Hypothalamus (tissue), 51 donors: ENCODE results near the gene NUMA1.

Source experiments
- DNase-seq, 51 donors: peaks; one replicate each; lab custom pipeline; 2025; lab: John Stamatoyannopoulos, UW

The NUMA1 gene

DNA sequence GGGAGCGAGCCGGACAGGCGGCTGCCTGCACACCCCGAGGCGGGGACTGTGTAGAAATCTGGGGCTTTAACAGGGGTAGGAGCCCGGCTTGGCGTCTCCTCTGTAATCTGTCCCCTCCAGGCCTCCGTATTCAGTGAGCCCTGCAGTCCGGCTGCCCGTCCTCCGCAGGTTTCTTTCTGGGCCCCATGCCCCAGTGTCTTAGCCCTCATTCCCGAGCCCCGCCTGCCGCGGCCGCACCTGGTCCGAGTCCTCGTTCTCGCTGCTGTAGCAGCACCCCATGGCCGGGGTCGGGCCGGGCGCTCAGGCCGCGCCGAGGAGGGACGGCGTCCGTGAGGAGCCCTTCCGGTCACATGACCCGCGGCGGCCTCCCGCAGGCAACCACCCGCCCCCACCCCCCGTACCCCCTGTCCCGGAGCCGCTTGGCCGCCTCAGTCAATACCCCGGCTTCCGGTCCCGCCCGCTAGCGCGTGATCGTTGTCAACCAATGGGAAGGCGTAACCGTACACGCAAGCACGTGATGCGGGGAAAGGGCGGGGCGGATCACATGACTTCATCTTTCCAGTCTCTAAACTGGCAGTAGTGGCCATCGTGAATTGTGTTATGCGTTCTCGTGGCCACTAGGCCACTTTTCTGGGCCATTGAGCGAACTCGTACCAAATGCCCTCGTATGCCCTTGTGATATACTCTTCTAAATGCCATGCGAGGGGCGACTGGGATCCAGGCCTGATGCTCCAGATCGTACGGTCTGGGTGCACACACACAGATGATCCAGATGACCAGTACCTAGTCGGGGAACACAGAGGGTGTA lies 22.8 kb upstream of the NUMA1 start, which contains the start of gene LAMTOR1:
TSS of gene LAMTOR1 (minus strand) at position 352 of the 808 bp plus-strand sequence. CDS start at position 279, 73 bp downstream.
- peak; percentile 91 to 99 (median 98) for DNase-seq

DNA sequence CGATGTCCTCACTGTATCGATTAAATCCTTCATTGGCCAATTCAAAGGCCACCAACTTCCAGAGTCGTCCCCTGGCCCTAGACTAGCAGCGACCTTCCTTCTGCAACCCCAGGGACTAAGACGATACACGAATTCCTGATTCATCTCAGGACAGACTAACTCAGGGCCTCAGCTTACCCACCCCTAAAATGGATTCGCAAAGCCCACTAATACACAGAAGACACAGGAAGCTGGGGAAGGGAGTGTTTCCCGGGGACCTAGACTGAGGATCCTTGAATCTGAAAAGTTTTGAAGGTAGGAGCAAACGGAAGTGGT lies 22.2 kb upstream of the NUMA1 start:
- no peak for DNase-seq

DNA sequence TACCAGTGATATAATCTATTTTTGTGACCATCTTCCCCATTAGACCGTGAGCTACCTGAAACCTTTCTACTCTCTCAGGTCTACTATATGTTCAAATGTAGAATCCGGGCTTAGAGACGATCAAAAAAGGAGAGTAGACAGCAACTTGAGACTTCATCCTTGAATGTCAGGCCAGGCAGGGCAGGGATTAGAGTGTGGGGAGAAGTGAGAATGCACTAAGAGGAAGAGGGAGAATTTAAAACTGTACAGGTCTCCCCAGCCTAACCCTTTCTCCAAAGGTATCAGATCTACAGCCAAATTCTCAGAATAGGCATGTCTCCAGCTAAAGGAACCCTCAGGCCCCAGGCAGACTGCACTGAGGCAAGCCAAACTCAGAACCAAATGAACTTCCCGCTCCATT lies 21.8 kb upstream of the NUMA1 start:
- no peak for DNase-seq

DNA sequence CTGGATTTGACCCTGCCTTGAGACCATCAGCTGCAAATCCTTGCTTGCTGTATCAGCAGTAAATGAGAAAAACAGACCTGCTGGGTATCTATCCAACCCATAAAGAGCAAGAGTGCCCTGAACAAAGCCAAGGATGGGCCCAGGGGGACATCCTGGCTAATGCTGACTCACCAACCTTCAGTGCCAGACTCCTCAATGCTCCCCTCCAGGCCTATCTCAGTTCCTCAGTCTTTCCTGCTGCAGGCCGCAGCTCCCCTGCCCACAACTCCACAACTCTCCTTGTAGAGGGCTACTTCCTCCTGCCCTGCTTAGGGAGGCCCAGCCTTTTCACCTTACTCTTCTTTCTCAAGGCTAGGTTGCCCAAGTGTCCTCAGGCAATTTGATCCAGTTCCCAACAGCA lies 20.1 kb upstream of the NUMA1 start:
- DNase-seq: peak in 1 of 51 donors; percentile 5

DNA sequence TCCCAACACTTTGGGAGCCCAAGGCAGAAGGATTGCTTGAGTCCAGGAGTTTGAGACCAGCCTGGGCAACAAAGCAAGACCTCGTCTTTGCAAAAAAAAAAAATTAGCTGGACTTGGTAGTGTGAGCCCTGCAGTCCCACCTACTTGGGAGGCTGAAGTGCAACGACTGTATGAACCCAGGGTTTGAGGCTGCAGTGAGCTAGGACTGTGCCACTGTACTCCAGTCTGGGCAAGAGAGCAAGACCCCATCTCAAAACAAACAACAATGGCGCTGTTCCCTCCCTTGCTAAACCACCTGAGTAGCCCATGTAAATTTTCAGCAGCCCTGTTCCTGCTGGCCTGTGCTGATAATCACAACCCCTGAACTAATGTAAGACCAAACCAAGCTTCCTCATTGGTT lies 19.7 kb upstream of the NUMA1 start:
- DNase-seq: no peak

DNA sequence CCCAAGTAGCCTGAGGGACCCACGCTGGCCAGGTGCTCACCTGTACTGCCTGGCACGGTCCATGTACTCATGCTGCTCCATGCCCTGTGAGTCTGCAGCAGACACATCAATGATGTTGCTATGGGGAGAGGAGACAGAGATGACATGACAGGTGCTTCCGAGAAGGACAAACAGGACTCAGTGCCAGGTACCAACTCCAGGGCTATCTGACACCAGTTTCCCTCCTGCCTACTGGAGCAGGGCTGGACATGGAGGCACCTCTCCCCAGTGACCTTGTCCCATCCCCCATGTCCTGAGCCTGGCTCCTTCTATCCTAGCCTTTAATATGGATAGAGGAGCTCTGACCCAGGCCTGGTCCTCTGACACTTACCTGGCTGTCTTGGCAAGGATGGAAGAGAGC lies 18.4 kb upstream of the NUMA1 start:
- no peak for DNase-seq

DNA sequence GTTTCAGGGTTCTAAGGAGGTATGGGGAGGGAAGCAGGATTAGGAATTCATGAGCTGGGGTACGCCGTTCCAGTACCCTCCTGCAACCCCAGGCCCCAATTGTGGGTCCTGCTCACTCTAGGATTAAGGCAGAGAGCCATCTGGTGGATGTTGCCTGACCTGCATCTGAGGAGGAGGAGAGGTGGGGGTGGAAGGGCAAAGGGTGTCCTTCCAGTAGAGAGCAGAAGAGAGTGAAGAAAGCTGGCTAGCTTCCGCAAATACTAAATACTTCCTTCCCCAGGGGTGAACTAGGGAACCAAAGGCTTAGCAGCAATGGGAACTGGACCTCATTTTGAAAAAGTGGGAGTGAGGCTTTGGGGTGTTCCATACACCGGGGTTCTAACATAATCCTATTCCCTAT lies 10.9 kb upstream of the NUMA1 start:
- peak in 44 of 51 donors; percentile 2 to 78 (median 54) for DNase-seq

DNA sequence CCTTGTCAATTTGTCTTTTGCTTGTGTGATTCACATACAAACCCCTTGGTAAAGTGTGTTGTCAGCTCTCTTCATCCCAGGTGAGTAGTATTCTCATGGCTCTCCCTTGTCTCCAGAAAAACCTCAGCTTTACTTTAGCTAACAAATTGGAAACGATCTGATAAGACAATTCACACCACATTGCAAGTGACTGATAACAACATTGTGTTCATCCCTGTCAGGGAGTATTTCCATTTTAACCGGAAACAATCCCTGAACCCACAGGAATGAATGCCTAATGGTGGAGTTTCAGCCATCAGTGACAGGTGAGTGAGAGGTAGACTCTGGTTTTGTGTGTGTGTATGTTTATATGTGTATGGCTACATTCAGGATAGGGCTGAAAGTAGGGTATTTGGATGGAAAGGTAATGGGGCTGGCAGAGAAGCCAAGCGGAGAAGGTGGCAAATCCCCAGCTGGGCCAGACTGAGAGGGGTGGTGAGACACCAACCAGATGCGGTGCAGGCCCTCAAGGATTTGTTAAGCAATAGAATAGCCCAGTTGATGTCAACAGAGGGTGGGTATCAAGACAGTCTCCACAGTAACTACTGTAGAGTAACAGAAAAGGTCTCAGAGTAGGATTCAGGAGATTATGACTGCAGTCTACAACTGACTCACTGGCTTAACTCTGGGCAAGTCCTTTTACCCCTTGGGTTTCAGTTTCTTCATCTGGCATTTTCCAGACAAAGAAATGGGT lies 7.9 kb upstream of the NUMA1 start:
- no peak for DNase-seq

DNA sequence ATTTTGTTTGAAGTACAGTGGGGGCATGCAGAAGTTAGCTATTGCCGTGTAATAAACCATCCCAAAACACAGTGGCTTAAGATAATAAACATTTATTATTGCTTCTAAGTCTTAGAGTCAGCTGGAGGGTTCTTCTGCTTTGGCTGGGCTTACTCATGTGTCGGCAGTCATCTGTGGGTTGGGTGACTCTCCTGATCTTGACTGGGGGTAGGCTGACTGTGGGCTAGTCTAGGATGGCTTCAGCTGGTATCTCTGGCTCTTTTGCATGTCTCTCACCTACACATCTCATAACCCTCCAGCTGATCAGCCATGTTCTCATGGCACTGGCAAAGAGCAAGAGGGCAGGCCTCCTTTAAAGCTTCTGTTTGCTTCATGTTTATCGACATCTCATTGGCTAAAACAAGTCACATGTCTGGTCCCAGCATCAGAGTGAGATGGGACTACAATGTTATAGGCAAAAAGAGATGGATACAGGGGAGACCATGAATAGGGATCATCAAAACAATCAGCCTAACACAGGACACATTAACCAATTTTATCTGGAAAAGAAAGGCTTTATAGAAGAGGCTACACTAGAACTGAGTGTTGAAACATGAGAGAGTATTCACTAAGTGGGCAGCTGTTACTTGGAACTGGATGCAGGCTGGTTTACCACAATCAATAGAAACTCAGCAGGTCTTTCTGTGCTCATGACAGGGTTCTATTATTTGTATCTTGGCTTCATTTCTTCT lies 5.4 kb upstream of the NUMA1 start:
- peak in 17 of 51 donors; percentile 10 to 89 (median 33) for DNase-seq

DNA sequence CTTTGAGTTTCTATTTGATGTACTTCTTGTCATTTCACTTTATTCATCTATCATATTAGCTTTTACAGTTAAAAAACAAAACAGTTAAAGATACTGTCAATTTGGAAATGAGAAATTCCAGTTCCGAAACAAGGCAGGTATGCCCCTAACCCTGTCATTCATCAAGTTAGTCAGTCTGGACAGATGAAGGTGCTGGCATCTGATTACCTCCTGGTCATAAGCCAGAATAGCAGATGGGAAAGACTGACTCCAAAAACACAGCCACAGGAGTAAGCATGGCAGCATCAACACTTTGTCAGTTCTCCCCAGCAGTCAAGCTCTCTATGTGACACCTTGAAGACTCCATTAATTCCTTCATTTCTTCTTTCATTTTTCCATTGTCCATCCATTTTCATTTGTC lies 4.6 kb upstream of the NUMA1 start:
- no peak for DNase-seq

DNA sequence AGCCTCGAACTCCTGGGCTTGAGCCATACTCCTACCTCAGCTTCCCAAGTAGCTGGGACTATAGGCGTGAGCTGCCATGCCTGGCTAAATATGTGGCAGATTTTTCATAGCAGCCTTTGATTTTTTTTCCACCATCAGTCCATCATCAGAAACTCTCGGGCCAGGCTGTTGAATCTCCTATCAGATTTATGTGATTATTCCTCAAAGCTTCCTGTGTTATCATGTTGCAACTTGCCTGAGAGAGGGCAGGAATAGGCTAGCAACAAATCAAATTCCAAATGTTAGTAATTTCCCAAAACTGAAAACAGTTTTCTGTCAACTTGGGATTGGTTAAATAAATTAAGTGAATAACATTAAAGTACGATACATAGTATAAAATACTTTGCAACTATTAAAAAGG lies 3.7 kb upstream of the NUMA1 start:
- no peak for DNase-seq

DNA sequence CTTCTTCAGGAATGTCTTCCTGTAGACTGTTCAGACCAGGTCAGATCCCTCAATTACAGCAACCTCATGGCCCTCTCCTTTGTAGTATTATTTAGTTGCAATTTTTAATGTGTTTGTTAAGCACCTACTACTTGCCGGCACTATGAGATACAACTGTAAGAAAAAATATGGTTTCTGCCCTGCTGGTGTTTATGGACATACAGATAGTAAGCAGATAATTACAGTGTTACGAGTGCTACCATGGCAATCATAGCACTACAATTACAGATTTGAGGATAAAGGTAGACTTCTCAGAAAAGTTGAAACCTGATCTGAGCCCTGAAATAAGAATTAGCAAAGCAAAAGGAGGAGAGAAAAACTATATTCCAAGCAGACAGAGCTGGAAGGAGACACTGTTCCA lies 3.1 kb upstream of the NUMA1 start:
- DNase-seq: no peak

DNA sequence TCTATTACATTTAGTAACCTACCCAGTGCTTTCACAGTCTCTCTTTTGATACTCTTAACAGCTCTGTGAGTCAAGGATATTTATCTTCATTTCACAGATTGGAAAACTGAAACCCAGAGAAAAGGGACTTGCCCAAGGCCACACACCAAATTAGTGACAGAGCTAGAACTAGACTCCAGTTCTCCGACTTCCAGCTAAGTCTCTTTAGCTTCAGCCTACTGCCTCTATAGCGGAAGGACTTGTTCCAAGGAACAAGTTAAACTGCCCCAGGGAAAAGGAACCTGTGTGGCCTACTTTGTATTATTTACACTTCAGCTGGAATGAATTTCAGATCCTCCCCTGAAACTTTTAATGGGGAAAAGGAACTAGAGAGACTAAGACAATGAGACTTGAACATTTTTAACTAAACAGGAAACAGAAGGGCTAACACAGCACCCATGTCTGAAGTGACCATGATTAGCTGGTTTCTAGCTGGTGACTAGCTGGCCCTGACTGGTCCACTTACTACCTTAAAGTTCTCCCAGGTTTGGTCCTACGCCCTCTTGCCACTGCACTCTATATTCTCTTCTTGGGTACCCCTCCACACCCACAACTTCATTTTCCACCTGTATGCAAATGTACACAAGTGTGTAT lies 1.6 kb upstream of the NUMA1 start:
- DNase-seq: no peak

DNA sequence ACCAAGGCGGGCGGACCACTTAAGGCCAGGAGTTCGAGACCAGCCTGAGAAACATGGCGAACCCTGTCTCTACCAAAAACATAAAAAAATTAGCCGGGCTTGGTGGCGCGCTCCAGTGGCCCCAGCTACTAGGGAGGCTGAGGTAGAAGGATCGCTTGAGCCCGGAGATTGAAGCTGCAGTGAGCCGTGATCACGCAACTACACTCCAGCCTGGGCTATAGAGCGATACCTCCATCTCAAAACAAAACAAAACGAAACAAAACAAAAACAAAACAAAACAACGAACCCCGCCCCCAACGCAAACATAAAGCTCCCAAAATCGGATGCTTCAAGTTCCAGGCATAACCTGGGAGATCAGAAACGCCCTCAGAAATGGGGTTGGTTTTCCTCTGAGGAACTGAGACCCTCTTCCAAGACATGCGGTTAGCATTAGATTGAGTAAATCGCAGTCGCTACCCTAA lies 872 bp upstream of the NUMA1 start:
- no peak for DNase-seq

DNA sequence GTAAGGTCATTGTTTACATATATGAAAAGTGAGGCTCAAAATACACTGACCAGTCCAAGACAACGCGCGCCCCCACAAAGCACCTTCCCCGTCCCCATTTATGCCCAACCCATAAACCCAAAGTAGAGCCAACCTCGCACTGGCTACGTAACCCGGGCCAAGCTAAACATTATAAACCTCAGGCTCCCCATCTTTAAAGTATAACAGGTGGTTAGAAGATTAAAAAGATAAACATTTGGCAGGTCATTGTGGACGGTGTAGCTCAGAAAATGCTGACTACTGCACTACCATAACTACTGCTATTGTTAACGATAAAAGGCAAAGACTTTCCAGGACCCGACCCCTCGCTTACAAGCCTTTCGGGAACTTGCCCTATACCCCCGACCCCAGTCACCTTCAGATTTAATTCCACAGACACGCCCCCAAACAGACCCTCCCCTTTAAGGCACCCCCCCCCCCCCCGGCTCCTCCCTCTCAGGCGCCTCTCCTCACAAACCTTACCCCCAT lies 470 bp downstream of the NUMA1 start:
- peak in 1 of 51 donors; percentile 59 for DNase-seq

DNA sequence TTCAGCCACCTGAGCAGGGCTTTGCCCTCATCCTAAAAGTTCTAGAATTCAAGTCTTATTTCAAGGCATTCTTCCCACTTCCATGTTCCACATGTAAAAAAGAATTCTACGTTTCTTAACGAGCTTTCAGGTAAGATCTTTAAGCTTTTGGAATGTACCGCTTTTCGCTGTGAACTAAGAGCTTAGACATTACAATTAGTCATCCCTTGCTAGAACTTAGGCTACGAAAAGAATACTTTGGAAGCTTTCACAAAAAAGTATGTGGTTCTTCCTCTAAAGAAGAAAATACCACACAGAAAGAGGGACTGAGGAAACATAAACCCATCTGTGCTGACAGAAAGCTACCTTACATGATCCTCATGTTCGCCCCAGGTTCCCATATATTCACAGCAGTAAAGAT lies 1.9 kb downstream of the NUMA1 start:
- DNase-seq: no peak

DNA sequence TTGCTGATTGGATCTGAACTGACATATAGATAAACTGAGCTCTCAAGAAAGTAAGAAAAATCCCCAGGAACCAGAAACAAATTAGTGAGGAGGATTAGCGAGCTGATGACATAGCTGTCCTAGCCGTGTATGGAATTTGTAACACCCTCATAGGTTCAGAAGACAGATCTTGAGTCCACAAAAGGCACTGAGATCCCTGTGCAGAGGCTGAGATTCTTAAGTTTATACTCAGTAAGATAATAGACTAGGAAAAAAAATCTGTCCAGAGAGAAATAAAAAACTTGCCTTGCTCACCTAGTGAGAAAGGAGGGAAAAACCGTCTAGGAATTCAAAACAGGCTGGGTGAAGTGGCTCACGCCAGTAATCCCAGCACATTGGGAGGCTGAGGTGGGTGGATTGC lies 4.6 kb downstream of the NUMA1 start:
- DNase-seq: no peak

DNA sequence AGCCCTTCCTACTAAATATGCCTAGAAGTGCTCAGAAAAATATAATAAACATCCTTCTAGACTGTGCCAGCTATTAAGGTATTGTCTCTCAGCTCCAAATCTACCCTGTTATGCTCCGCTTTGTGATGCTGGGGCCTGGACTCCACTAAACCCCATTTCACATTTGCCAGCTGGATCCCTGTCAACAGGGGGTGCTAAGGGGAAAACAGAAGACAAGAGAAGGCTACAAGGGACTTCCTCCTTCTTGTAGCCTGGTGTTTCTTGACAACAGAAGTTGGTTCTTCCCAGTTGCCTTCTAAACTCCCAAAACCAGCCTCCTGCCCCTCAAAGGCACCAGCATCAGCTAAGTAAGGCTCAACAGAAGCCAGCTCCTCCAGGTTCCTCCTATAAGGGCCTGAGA lies 5.2 kb downstream of the NUMA1 start:
- peak in 6 of 51 donors; percentile 4 to 27 (median 10) for DNase-seq

DNA sequence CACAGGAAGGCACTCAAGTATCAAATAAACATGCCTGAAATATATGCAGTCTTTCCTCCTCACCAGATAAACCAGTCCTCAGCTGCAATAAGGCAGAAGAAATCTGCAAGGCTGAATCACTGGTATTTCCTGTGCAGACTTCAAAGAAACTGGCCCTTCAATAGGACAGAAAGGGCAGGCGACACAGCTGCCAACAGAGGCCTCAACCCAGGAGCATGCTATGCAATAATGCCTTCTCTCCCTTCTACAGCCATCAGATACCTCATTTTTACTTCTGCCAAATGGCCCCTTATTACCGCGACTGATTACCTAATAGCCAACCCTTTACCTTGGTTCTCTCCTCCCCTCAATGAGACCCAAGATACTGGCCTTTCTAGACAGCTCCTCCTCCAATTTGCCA lies 8.0 kb downstream of the NUMA1 start:
- DNase-seq: no peak

DNA sequence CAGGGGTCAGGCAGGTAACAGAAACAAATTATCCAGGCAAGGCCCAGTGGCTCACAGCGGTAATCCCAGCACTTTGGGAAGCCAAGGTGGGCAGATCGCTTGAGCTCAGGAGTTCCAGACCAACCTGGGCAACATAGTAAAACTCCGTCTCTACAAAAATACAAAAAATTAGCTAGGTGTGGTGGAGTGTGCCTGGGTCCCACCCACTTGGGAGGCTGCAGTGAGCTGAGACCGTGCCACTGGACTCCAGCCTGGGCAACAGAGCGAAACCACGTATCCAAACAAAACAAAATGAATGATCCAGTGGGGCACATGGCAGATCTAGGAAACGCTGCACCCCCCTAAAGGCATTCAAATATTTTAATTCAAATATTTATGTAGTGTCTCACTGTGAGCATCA lies 9.9 kb downstream of the NUMA1 start:
- no peak for DNase-seq

DNA sequence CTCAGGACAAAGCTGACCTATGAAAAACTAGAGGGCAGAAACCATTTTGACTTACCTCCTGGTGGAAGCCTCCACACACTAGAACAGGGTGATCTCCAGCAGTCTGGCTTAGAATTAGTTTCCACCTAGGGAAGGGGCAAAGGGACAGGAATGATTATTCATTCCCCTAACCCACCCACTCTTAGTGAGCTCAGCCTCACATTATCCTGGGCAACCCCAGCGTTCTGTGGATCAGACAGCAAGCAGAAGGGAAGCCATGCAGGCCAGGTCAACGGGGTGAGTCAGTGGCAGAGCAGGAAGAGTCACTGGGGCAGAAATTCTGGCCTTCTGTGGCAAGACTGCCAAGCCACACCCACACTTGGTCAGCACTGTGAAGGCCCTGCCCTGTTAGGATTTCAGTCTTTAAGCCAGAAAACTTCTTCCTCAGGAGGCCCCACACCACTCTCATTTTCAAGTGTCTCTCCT lies 10.5 kb downstream of the NUMA1 start:
- peak in 28 of 51 donors; percentile 6 to 74 (median 40) for DNase-seq
